Upper lobe of left lung (tissue), 6 donors: ENCODE measurements around the gene PRND. TPM values are rescaled to one million over a fixed set of nuclear protein-coding genes. Genes with fewer than 3 reads are reported as not detected.

Experiments used
- ATAC-seq, 2 donors: fragments of 200-7000 bp; cut with Tn5 transposase; one replicate each; pipeline ENCODE4 v1.9.1; 2022; ENCODE audit warnings: mild to moderate bottlenecking in 2 of 2, moderate library complexity in 2 of 2; ENCODE audit not compliant: low FRiP score in 2 of 2
- DNase-seq, 2 donors: peaks; one replicate each; pipeline ENCODE4 v3.0.0-alpha.2; 2019 to 2020
- H3K27ac ChIP-seq, 4 donors: fragments of 200-600 bp; sonication (generic); one replicate each; pipeline ENCODE4 v1.5.1; 2016 to 2019
- H3K27me3 ChIP-seq, 4 donors: fragments of 200-600 bp; sonication (generic); one replicate each; pipeline ENCODE4 v1.5.1; 2017 to 2019
- H3K36me3 ChIP-seq, 4 donors: fragments of 200-600 bp; sonication (generic); one replicate each; pipeline ENCODE4 v1.5.1; 2016 to 2019
- H3K4me1 ChIP-seq, 4 donors: fragments of 200-600 bp; sonication (generic); one replicate each; pipeline ENCODE4 v1.5.1; 2018 to 2019
- H3K4me3 ChIP-seq, 4 donors: fragments of 200-600 bp; sonication (generic); one replicate each; pipeline ENCODE4 v1.5.1; 2017 to 2019; ENCODE audit warnings: mild to moderate bottlenecking in 2 of 4, moderate library complexity in 1 of 4
- H3K9me3 ChIP-seq, 4 donors: fragments of 200-600 bp; sonication (generic); one replicate each; pipeline ENCODE4 v1.5.1; 2018 to 2019
- EP300 ChIP-seq, 4 donors: sonication (generic); formaldehyde crosslinking; IDR thresholded peaks; one replicate each; pipeline ENCODE4 v1.5.1; 2017; ENCODE audit warnings: antibody characterized with exemption in 4 of 4, control low read depth in 2 of 4
- POLR2A ChIP-seq, 4 donors: fragments of 450-650 bp; IDR thresholded peaks; one replicate each; pipeline ENCODE4 v1.5.1; 2016 to 2017; ENCODE audit warnings: antibody characterized with exemption in 4 of 4, mild to moderate bottlenecking in 2 of 4
- POLR2AphosphoS5 ChIP-seq, 2 donors: sonication (generic); formaldehyde crosslinking; IDR thresholded peaks; one replicate each; pipeline ENCODE4 v1.5.1; 2017; ENCODE audit warnings: antibody characterized with exemption in 2 of 2
- WGBS, 2 donors: methylation state at CpG; one replicate each; pipeline ENCODE4 v1.1.5; 2017 to 2018; 5-methylcytosine and 5-hydroxymethylcytosine counted together
- total RNA-seq, 6 donors: library from RNA; depleted of rRNA in 4 of 6; stranded (reverse); fragments of >200 nt in 4 of 6; gene quantifications; one replicate each; pipeline versions ENCODE4 v1.1.0 to v1.2.1, GENCODE V29; 2016 to 2021
- TF ChIP-seq, protein P1 (sequence below), 6 experiments: fragments of 450-650 bp in 4 of 6; fragments of 200-600 bp in 2 of 6; sonication (generic) in 2 of 6; IDR thresholded peaks; one replicate each; pipeline ENCODE4 v1.5.1; 2016 to 2019; ENCODE audit warnings: antibody characterized with exemption in 6 of 6
- donor health status: DM: no; HTN: no; CAD: no; lungs with moderate emphysema.
- donor health status: DM: no; HTN: yes; CAD: no; lungs with severe emphysema.

PRND gene
- total RNA-seq, 6 donors from 2014 or later, result 0.20 TPM; not detected in 5

DNA sequence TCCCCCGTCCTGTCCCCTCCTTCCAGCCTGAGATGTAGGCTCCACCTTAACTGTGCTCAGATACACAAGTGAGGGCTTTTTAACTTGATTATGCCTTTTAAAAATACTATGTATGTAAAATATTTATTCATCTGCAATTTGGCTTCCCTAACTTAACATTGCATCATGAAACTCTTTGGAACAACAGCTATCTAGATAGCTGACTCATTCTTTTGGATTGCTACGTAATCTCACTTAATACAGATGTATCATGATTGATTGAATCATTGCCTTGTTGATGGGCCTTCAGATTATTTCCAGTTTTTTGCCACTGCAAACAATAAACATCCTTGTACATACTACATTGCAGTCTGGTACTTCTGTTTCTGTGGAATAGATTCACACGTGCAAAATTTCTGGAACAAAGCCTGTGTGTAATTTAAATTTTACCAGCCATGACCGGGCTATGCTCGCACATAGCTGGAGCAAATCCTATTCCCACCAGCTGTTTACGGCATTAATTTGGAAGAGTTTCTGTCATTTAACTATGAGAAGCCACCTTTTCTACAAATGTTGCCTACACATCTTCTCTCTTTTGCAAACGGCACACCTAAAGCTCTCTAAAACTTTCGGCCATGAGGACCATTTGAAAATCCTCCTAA, 6.5 kb downstream of the PRND start:
- Histone ChIP-seq H3K4me3 (no peak overlapping the region), H3K9me3 (no peaks in the 10 kb centered on the region), H3K27me3 (no peaks in the 10 kb centered on the region), H3K36me3 (no peaks in the 10 kb centered on the region), H3K4me1 (peaks cover 0 to 11% (median 6%) of the 10 kb centered on the region in 4 donors), H3K27ac (no peak overlapping the region)
- TF ChIP-seq POLR2A (IDR thresholded peaks at IDR 0.05) (no peak), EP300 (IDR thresholded peaks at IDR 0.05) (no peak), POLR2AphosphoS5 (IDR thresholded peaks at IDR 0.05) (no peak)
- TF ChIP-seq, protein P1, sequence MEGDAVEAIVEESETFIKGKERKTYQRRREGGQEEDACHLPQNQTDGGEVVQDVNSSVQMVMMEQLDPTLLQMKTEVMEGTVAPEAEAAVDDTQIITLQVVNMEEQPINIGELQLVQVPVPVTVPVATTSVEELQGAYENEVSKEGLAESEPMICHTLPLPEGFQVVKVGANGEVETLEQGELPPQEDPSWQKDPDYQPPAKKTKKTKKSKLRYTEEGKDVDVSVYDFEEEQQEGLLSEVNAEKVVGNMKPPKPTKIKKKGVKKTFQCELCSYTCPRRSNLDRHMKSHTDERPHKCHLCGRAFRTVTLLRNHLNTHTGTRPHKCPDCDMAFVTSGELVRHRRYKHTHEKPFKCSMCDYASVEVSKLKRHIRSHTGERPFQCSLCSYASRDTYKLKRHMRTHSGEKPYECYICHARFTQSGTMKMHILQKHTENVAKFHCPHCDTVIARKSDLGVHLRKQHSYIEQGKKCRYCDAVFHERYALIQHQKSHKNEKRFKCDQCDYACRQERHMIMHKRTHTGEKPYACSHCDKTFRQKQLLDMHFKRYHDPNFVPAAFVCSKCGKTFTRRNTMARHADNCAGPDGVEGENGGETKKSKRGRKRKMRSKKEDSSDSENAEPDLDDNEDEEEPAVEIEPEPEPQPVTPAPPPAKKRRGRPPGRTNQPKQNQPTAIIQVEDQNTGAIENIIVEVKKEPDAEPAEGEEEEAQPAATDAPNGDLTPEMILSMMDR (IDR thresholded peaks at IDR 0.05), result no peak
- ATAC-seq (no peak), DNase-seq (no peak)
- WGBS, 2 donors, result 76 to 84% methylated on average over 8 of the region's 8 CpGs

DNA sequence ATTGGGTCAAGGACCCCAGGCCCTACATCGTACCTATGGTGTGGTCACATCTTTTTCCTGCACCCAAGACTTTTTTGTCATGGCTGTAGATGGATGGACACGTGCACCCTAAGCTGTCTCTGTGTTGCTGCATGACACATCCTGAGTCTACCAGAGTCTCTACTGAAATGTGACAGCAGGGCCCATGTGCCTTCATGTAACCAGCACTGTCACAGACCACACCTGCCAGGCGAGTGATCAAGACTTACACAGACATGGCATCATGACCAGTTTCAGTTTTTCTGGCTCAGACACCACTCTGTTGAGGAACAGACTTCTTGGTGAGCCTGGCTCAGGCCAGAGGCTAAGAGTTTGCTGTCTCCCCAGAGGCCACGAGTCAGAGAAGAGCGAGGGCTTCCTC, 7.6 kb downstream of the PRND start:
- H3K36me3 ChIP-seq, result no peaks in the 10 kb centered on the region
- ATAC-seq, result no peak
- no peaks in the 10 kb centered on the region for H3K9me3 ChIP-seq
- no peak overlapping the region for H3K4me3 ChIP-seq
- TF ChIP-seq POLR2A (IDR thresholded peaks at IDR 0.05), result no peak
- TF ChIP-seq POLR2AphosphoS5 (IDR thresholded peaks at IDR 0.05), result no peak
- TF ChIP-seq EP300 (IDR thresholded peaks at IDR 0.05), result no peak
- TF ChIP-seq, protein P1 (IDR thresholded peaks at IDR 0.05), result no peak
- H3K4me1 ChIP-seq, result peaks cover 0 to 11% (median 6%) of the 10 kb centered on the region in 4 donors
- H3K27ac ChIP-seq, result no peak overlapping the region
- no peak for DNase-seq
- H3K27me3 ChIP-seq, result no peaks in the 10 kb centered on the region
- 89 to 90% methylated on average over 2 to 5 of the region's 5 CpGs for WGBS, 2 donors

DNA sequence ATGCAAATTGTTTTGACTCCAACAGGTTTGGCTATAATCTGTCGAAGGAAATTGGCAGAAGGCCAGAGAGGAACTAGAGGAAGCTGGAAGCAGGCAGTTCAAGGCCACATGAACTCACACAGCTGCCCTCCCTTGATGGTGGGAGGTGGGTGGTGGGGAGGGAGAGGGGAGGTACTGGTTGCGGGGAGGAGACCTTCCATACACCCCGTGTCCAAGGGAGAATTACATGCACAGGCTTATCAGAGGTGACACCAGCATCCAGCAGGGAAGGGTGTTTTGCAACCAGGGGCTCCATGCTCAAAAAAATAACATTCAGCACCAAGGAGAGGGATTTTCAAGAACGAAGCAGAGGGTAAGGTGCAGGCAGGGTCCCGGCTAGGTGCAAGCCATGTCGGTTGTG, 9.1 kb downstream of the PRND start:
- Histone ChIP-seq H3K27me3 (no peaks in the 10 kb centered on the region), H3K27ac (no peak overlapping the region), H3K36me3 (no peaks in the 10 kb centered on the region), H3K9me3 (no peaks in the 10 kb centered on the region), H3K4me1 (peaks cover 0 to 11% (median 6%) of the 10 kb centered on the region in 4 donors), H3K4me3 (no peak overlapping the region)
- WGBS, 2 donors, result 0 to 12% methylated on average over 4 to 6 of the region's 6 CpGs
- ATAC-seq (no peak), DNase-seq (no peak)
- TF ChIP-seq EP300 (IDR thresholded peaks at IDR 0.05) (no peak), POLR2A (IDR thresholded peaks at IDR 0.05) (no peak), POLR2AphosphoS5 (IDR thresholded peaks at IDR 0.05) (no peak)
- TF ChIP-seq, protein P1 (IDR thresholded peaks at IDR 0.05), result no peak

DNA sequence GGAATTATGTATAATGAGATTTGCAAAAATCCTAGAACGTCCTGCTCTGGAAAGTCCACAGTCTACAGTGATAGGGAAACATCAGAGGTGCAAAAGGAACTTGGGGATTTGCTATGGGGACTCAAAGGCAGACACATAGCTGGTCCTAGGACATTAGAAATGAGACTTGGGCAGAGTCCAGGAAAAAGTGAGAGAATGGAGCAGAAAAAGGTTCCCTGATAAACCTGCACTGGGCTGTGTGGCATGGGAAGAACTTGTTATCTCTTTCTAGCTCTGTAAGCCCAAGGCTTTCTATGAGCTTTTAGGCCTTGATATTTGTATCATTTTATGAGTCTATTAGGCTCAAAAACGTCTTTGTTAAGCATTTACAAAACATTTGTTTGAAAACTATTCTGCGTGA, 15.2 kb downstream of the PRND start:
- H3K36me3 ChIP-seq, result no peaks in the 10 kb centered on the region
- DNase-seq (no peak), ATAC-seq (no peak)
- WGBS, 2 donors, result 76% methylated on average over 3 of the region's 3 CpGs
- H3K9me3 ChIP-seq, result no peaks in the 10 kb centered on the region
- no peak overlapping the region for H3K4me3 ChIP-seq
- H3K27me3 ChIP-seq, result no peaks in the 10 kb centered on the region
- TF ChIP-seq EP300 (IDR thresholded peaks at IDR 0.05), result no peak
- TF ChIP-seq POLR2A (IDR thresholded peaks at IDR 0.05), result no peak
- TF ChIP-seq POLR2AphosphoS5 (IDR thresholded peaks at IDR 0.05), result no peak
- TF ChIP-seq, protein P1 (IDR thresholded peaks at IDR 0.05), result no peak
- H3K4me1 ChIP-seq, result no peaks in the 10 kb centered on the region
- no peak overlapping the region for H3K27ac ChIP-seq
